GM11168 (cell line): ENCODE data around the gene PDPN.

Experiments
- in situ Hi-C: fragments of 300-500 bp; cut with MboI; formaldehyde crosslinking; loops from one replicate; pipeline ENCODE4 v1.12.0; 2022; ENCODE audit warnings: low sequenced_read_pairs; ENCODE audit not compliant: unreplicated experiment

PDPN gene

DNA sequence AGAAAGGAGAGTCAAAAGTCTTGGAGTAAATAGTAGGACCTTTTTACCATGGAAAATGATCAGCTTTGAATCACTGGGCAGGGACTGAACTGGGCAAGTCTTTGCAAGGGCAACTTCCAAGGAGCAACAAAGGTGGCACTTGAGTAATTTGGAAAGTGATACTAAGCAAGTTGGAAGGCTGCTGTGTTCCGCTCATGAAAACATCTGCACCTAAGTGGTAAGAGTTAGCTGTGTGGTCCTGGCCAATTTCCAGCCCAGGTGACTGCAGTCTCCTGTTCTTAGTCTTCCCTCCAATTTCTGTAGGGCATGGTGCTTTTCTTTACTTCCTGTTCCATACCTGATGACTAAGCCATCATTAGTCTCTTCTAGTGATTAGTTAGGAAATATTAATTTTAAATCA is 80.8 kb downstream of the PDPN start:
- in situ Hi-C loops: loop anchor here (10.0 to 25.0 kb wide), 2 partner anchors 140 to 298 kb away; no protein-coding TSS in a partner anchor

DNA sequence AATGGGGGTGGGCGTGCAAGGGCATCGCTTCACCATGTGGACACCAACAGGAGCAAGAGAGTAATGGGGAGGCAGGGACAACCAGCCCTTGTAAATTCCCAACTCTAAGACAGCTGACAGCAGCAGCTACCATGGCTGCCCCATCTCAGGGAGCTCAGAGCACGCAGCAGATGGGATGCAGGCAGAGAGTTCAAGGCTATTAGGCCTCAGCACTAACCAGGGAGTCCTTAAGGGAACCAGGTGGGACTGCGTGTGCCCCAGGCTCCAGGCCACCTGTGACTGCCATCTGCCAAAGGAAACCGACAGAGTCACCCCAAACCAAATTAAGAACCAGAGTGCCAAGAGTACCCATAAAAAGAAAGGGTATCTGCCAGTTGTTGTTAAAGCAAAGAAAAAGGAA is 82.7 kb downstream of the PDPN start:
- in situ Hi-C loops: loop anchor here (10.0 to 25.0 kb wide), 2 partner anchors 138 to 296 kb away; no protein-coding TSS in a partner anchor
